D721Med (cell line): ENCODE results near the gene SRD5A1.
"Not testable (repeated sequence)": the region's sequence is repeated elsewhere in the genome, so short reads cannot be mapped to it uniquely, and the experiment has no call there.

Experiments
- DNase-seq: peaks from one replicate; pipeline ENCODE4 v3.0.0; 2011; ENCODE audit warnings: low spot score; ENCODE audit not compliant: insufficient read length
- FAIRE-seq: peaks from 2 replicates; lab custom pipeline; 2011; peaks lifted over from hg19 to GRCh38; lab: Jason Lieb, UNC
- CTCF ChIP-seq: IDR thresholded peaks from 2 replicates; pipeline ENCODE4 v1.5.1; 2012; ENCODE audit warnings: mild to moderate bottlenecking, control low read depth; ENCODE audit not compliant: insufficient read depth; ENCODE audit errors: missing control alignments

SRD5A1 gene

GRCh38 chr5:6656680-6657079 is 23.4 kb downstream of the SRD5A1 start:
- TF ChIP-seq CTCF: no peak
- DNase-seq (no peak), FAIRE-seq (no peak)

GRCh38 chr5:6659941-6660684 is 26.9 kb downstream of the SRD5A1 start:
- TF ChIP-seq CTCF: no peak
- FAIRE-seq (no peak), DNase-seq (no peak)

GRCh38 chr5:6660688-6661087 is 27.4 kb downstream of the SRD5A1 start:
- no peak for TF ChIP-seq CTCF
- no peak for FAIRE-seq
- DNase-seq: no peak

- FAIRE-seq (no peak), DNase-seq (no peak)
- no peak for TF ChIP-seq CTCF
These were observed 33.5 kb downstream of the SRD5A1 start for GRCh38 chr5:6666762-6667161.

GRCh38 chr5:6667648-6668047 is 34.4 kb downstream of the SRD5A1 start:
- no peak for FAIRE-seq
- DNase-seq: no peak
- TF ChIP-seq CTCF: no peak

- not testable (repeated sequence) for DNase-seq, FAIRE-seq
These were observed 35.5 kb downstream of the SRD5A1 start for GRCh38 chr5:6668717-6669116.

- DNase-seq (no peak), FAIRE-seq (no peak)
- no peak for TF ChIP-seq CTCF
These were observed 39.8 kb downstream of the SRD5A1 start for GRCh38 chr5:6673031-6673430.
